Measurements from ENCODE around the gene SPATA31D3.
"Not testable (repeated sequence)": the region's sequence is repeated elsewhere in the genome, so short reads cannot be mapped to it uniquely, and the experiment has no call there.

Gene SPATA31D3

GRCh38 chr9:81943393-81943792 lies at the start of gene SPATA31D3:
TSS of gene SPATA31D3 (plus strand) at chr9:81943500. CDS start at chr9:81943586, 86 bp downstream.
- H3K27ac ChIP-seq, result not testable (repeated sequence)

- H3K27ac ChIP-seq, result no peak overlapping the region
These were observed 49.4 kb upstream of the SPATA31D3 start for GRCh38 chr9:81893929-81894328.

GRCh38 chr9:81894891-81895290 lies 48.4 kb upstream of the SPATA31D3 start:
- no peak for TF ChIP-seq CTCF (conservative IDR thresholded peaks at IDR 0.05)
- no peak overlapping the region for H3K27ac ChIP-seq

More at GRCh38 chr9:81893929-81894328, 49.4 kb upstream of the SPATA31D3 start:
- no peak for TF ChIP-seq CTCF (conservative IDR thresholded peaks at IDR 0.05)

GRCh38 chr9:81896070-81896469 lies 47.2 kb upstream of the SPATA31D3 start:
- TF ChIP-seq CTCF (conservative IDR thresholded peaks at IDR 0.05), result no peak
- H3K27ac ChIP-seq, result no peak overlapping the region

DNA sequence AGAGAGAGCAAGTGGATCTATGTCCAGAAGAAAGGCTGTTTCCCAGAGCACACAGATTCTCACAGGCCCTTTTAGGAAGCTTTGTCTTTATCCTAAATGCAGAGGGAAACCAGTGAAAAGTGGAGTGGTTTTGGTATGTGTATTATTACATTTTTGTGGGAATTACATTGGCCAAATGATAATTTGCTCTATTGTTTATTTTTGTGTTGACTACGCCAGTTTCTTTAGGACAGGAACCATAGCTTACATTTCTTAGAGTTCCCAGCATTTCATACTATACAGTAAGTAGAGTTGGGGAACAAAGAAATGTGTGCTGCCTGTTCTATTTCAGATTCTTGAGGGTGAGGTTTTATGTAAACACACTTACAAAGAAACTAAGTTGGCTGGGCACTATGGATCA lies 44.4 kb upstream of the SPATA31D3 start:
- TF ChIP-seq CTCF (conservative IDR thresholded peaks at IDR 0.05), result no peak
- no peak overlapping the region for H3K27ac ChIP-seq

- TF ChIP-seq CTCF (conservative IDR thresholded peaks at IDR 0.05), result no peak
- no peak overlapping the region for H3K27ac ChIP-seq
These were observed 41.1 kb upstream of the SPATA31D3 start for GRCh38 chr9:81902196-81902595.

DNA sequence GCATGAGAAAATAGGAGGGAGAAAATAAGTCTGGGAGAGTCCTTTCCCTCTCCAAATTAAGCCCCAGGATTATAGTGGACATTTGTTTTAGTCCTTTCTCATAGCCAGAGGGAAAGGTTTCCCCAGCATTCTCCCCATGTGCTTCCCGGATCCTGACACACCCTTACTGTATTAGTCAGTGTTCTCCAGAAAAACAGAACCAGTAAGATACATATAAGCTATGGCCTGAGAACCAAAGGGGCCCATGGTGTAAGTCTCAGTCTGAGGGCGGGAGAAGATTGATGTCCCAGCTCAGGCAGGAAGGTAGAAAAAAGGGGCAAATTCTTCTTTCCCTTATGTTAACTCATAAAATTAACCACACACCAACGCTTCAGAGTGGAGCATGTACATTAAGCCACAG lies 40.7 kb upstream of the SPATA31D3 start:
- no peak for TF ChIP-seq CTCF (conservative IDR thresholded peaks at IDR 0.05)
- H3K27ac ChIP-seq, result no peak overlapping the region

GRCh38 chr9:81906671-81907070 lies 36.6 kb upstream of the SPATA31D3 start:
- H3K27ac ChIP-seq, result no peak overlapping the region
- TF ChIP-seq CTCF (conservative IDR thresholded peaks at IDR 0.05), result no peak

Measured in VCaP (cell line).